GM13977 (cell line): Measurements from ENCODE around the gene SERPIND1.

Experiments
- DNase-seq: peaks from one replicate; pipeline ENCODE4 v3.0.0; 2012; ENCODE audit warnings: low spot score
- CTCF ChIP-seq: IDR thresholded peaks from 2 replicates; pipeline ENCODE4 v1.5.1; 2012; ENCODE audit warnings: mild to moderate bottlenecking, control low read depth; ENCODE audit not compliant: insufficient read depth; ENCODE audit errors: extremely low read depth, missing control alignments
- in situ Hi-C: fragments of 300-500 bp; cut with MboI; formaldehyde crosslinking; loops from one replicate; pipeline ENCODE4 v1.12.0; 2022; ENCODE audit warnings: low sequenced_read_pairs, low pct_unique_long_range_greater_than_20kb, mixed read lengths, inconsistent platforms; ENCODE audit not compliant: unreplicated experiment

The SERPIND1 gene

GRCh38 chr22:20787223-20787622, 13.3 kb downstream of the SERPIND1 start:
- in situ Hi-C loops = no loop called here
- TF ChIP-seq CTCF = no peak
- no peak for DNase-seq

GRCh38 chr22:20787746-20788626, 14.1 kb downstream of the SERPIND1 start:
- in situ Hi-C loops = no loop called here
- no peak for TF ChIP-seq CTCF

GRCh38 chr22:20788627-20789344, 14.9 kb downstream of the SERPIND1 start:
- in situ Hi-C loops = no loop called here
- TF ChIP-seq CTCF = no peak
- DNase-seq = no peak

More at GRCh38 chr22:20787746-20788626, 14.1 kb downstream of the SERPIND1 start:
- no peak for DNase-seq

- no peak for TF ChIP-seq CTCF
- no peak for DNase-seq
- in situ Hi-C loops = no loop called here
Measured at GRCh38 chr22:20792221-20792965, 18.5 kb downstream of the SERPIND1 start.

- in situ Hi-C loops = no loop called here
- TF ChIP-seq CTCF = no peak
- no peak for DNase-seq
Measured at GRCh38 chr22:20792966-20793728, 19.2 kb downstream of the SERPIND1 start.
